ENCODE measurements around the gene CD300LG. TPM values are rescaled to one million over a fixed set of nuclear protein-coding genes. Genes with fewer than 3 reads are reported as not detected.

The CD300LG gene
- polyA plus RNA-seq, 3 donors = not detected

DNA sequence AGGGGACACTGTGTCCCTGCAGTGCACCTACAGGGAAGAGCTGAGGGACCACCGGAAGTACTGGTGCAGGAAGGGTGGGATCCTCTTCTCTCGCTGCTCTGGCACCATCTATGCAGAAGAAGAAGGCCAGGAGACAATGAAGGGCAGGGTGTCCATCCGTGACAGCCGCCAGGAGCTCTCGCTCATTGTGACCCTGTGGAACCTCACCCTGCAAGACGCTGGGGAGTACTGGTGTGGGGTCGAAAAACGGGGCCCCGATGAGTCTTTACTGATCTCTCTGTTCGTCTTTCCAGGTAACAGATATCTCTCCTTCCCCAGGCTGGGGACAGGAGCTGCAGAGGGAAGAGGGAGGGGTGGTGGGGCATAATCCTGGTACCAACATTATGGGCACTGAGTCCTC, 1.6 kb downstream of the CD300LG start:
- H4K20me1 ChIP-seq (ENCODE audit: insufficient read depth, low read length) = no peaks in the 10 kb centered on the region
- H3K4me3 Mint-ChIP-seq = no peak overlapping the region
- H3K27me3 ChIP-seq (ENCODE audit: control insufficient read depth in 2 of 2, insufficient read depth in 2 of 2, low read length in 2 of 2) = no peaks in the 10 kb centered on the region
- peaks cover 4 to 11% of the 10 kb centered on the region in 2 donors for H3K4me1 ChIP-seq (ENCODE audit: control insufficient read depth in 1 of 2, insufficient read depth in 2 of 2, low read length in 2 of 2)
- intact Hi-C loops (cut with micrococcal nuclease) = loop anchor here in 1 of 2 donors (5.0 kb wide), 1 partner anchor 156 kb away; no protein-coding TSS in a partner anchor
- H3K4me2 ChIP-seq (replicated peaks; ENCODE audit: extremely low read depth, low read length, poor library complexity, severe bottlenecking) = no peak overlapping the region
- H3K27ac Mint-ChIP-seq = no peak overlapping the region
- peaks cover 18% of the 10 kb centered on the region for H3K4me1 Mint-ChIP-seq
- H2AFZ ChIP-seq (ENCODE audit: insufficient read depth, low read depth, low read length, poor library complexity, severe bottlenecking) = no peak overlapping the region
- no peaks in the 10 kb centered on the region for H3K9me3 Mint-ChIP-seq
- peaks cover 3 to 6% (median 6%) of the 10 kb centered on the region in 3 donors for H3K27me3 Mint-ChIP-seq (ENCODE audit: low read depth in 3 of 3)
- H3K36me3 Mint-ChIP-seq = no peaks in the 10 kb centered on the region
- H3K4me3 ChIP-seq (replicated peaks in 1 of 3; ENCODE audit: low read depth in 2 of 3, low read length in 3 of 3) = no peak overlapping the region
- TF ChIP-seq, protein P1, sequence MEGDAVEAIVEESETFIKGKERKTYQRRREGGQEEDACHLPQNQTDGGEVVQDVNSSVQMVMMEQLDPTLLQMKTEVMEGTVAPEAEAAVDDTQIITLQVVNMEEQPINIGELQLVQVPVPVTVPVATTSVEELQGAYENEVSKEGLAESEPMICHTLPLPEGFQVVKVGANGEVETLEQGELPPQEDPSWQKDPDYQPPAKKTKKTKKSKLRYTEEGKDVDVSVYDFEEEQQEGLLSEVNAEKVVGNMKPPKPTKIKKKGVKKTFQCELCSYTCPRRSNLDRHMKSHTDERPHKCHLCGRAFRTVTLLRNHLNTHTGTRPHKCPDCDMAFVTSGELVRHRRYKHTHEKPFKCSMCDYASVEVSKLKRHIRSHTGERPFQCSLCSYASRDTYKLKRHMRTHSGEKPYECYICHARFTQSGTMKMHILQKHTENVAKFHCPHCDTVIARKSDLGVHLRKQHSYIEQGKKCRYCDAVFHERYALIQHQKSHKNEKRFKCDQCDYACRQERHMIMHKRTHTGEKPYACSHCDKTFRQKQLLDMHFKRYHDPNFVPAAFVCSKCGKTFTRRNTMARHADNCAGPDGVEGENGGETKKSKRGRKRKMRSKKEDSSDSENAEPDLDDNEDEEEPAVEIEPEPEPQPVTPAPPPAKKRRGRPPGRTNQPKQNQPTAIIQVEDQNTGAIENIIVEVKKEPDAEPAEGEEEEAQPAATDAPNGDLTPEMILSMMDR (IDR thresholded peaks at IDR 0.05) = no peak
- H3K9ac ChIP-seq (ENCODE audit: insufficient read depth, low read length, poor library complexity, severe bottlenecking) = no peak overlapping the region
- H3K36me3 ChIP-seq (replicated peaks in 1 of 2; ENCODE audit: control insufficient read depth in 1 of 2, insufficient read depth in 2 of 2, low read length in 2 of 2) = no peaks in the 10 kb centered on the region
- H3K9me3 ChIP-seq (replicated peaks in 1 of 2; ENCODE audit: control insufficient read depth in 1 of 2, insufficient read depth in 1 of 2, low read length in 2 of 2) = no peaks in the 10 kb centered on the region
- WGBS (ENCODE audit: insufficient coverage) = 97% methylated on average over 5 of the region's 10 CpGs
- H3K79me2 ChIP-seq (ENCODE audit: insufficient read depth, low read length) = no peaks in the 10 kb centered on the region
- no peak for DNase-seq
- H3K27ac ChIP-seq (ENCODE audit: low read depth in 1 of 2, low read length in 2 of 2) = no peak overlapping the region

DNA sequence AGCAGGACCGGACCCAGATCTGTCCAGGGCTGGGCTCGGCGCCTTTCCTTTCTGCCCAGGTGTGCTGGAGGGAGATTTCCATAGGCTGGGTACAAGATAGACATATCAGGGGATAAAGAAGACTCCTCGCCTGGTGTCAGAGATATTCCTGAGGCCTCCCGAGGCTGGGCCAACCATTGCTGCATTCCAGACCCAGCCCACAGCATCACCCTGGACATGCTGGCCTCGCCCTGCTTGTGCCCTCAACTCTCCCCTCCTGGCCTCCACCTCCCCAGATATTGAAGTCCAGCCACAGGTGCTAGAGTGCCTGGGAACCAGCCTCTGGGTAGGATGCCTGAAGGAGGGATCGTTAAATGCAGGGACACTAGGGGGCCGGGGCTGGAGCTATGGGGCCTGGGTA, 2.1 kb downstream of the CD300LG start:
- H3K36me3 ChIP-seq (replicated peaks in 1 of 2; ENCODE audit: control insufficient read depth in 1 of 2, insufficient read depth in 2 of 2, low read length in 2 of 2) = no peaks in the 10 kb centered on the region
- H2AFZ ChIP-seq (ENCODE audit: insufficient read depth, low read depth, low read length, poor library complexity, severe bottlenecking) = no peak overlapping the region
- H3K36me3 Mint-ChIP-seq = no peaks in the 10 kb centered on the region
- no peak overlapping the region for H3K9ac ChIP-seq (ENCODE audit: insufficient read depth, low read length, poor library complexity, severe bottlenecking)
- peaks cover 3 to 8% (median 6%) of the 10 kb centered on the region in 3 donors for H3K27me3 Mint-ChIP-seq (ENCODE audit: low read depth in 3 of 3)
- no peak for DNase-seq
- H3K79me2 ChIP-seq (ENCODE audit: insufficient read depth, low read length) = no peaks in the 10 kb centered on the region
- H3K4me1 Mint-ChIP-seq = peaks cover 18% of the 10 kb centered on the region
- no peak overlapping the region for H3K4me3 Mint-ChIP-seq
- H3K27ac ChIP-seq (ENCODE audit: low read depth in 1 of 2, low read length in 2 of 2) = no peak overlapping the region
- intact Hi-C loops (cut with micrococcal nuclease) = loop anchor here in 1 of 2 donors (5.0 kb wide), 1 partner anchor 157 kb away; no protein-coding TSS in a partner anchor
- TF ChIP-seq, protein P1 (IDR thresholded peaks at IDR 0.05) = no peak
- no peak overlapping the region for H3K4me2 ChIP-seq (replicated peaks; ENCODE audit: extremely low read depth, low read length, poor library complexity, severe bottlenecking)
- WGBS (ENCODE audit: insufficient coverage) = 96% methylated on average over 4 of the region's 8 CpGs
- H3K27ac Mint-ChIP-seq = no peak overlapping the region
- H3K9me3 Mint-ChIP-seq = no peaks in the 10 kb centered on the region
- H3K27me3 ChIP-seq (ENCODE audit: control insufficient read depth in 2 of 2, insufficient read depth in 2 of 2, low read length in 2 of 2) = no peaks in the 10 kb centered on the region
- no peaks in the 10 kb centered on the region for H4K20me1 ChIP-seq (ENCODE audit: insufficient read depth, low read length)
- H3K4me1 ChIP-seq (ENCODE audit: control insufficient read depth in 1 of 2, insufficient read depth in 2 of 2, low read length in 2 of 2) = peaks cover 4 to 11% of the 10 kb centered on the region in 2 donors
- no peak overlapping the region for H3K4me3 ChIP-seq (replicated peaks in 1 of 3; ENCODE audit: low read depth in 2 of 3, low read length in 3 of 3)
- H3K9me3 ChIP-seq (replicated peaks in 1 of 2; ENCODE audit: control insufficient read depth in 1 of 2, insufficient read depth in 1 of 2, low read length in 2 of 2) = no peaks in the 10 kb centered on the region
